IMR-90 (cell line): ENCODE data around the gene SPINT2. TPM values are rescaled to one million over a fixed set of nuclear protein-coding genes. Genes with fewer than 3 reads are reported as not detected.

Source experiments
- ATAC-seq: fragments of 200-7000 bp; cut with Tn5 transposase; 2 replicates; pipeline ENCODE4 v1.9.1; 2020; ENCODE audit warnings: low read depth, mild to moderate bottlenecking, moderate library complexity
- BruUV-seq: library from RNA; stranded (reverse); fragments of 400-500 nt; replicated peaks from 2 replicates; lab custom pipeline; 2021; lab: Mats Ljungman, UMichigan
- CTCF ChIA-PET: fragments of 300-600 bp; formaldehyde crosslinking; extraction: SDS; loops from one replicate; lab custom pipeline; 2021; ENCODE audit warnings: antibody characterized with exemption; lab: Yijun Ruan, JAX
- POLR2A ChIA-PET: fragments of 300-600 bp; sonication (Branson Sonifier 250); formaldehyde crosslinking; loops from one replicate; lab custom pipeline; 2022; ENCODE audit warnings: antibody characterized with exemption; ENCODE audit not compliant: unreplicated experiment; lab: Charles Lee
- DNase-seq: peaks from one replicate; pipeline ENCODE4 v3.0.0; 2013
- H2AFZ ChIP-seq: replicated peaks from 2 replicates; pipeline ENCODE3; 2013; ENCODE audit warnings: low read length, mild to moderate bottlenecking; ENCODE audit not compliant: poor library complexity
- H2AK5ac ChIP-seq: 2 replicates; pipeline ENCODE4 v1.6.1; 2013; ENCODE audit warnings: low read depth, low read length, inconsistent platforms
- H2AK9ac ChIP-seq: replicated peaks from 2 replicates; pipeline ENCODE3; 2013; ENCODE audit warnings: mild to moderate bottlenecking, low read depth, low read length, moderate library complexity; ENCODE audit not compliant: poor library complexity
- H2BK120ac ChIP-seq: 2 replicates; pipeline ENCODE4 v1.6.1; 2013; ENCODE audit warnings: low read depth, low read length, inconsistent platforms
- H2BK15ac ChIP-seq: 3 replicates; pipeline ENCODE4 v1.6.1; 2013; ENCODE audit warnings: low read depth, low read length, inconsistent platforms
- H2BK20ac ChIP-seq: 2 replicates; pipeline ENCODE4 v1.6.1; 2013; ENCODE audit warnings: low read depth, mild to moderate bottlenecking, inconsistent platforms, low read length, moderate library complexity
- H2BK5ac ChIP-seq: 2 replicates; pipeline ENCODE4 v1.6.1; 2013; ENCODE audit warnings: mild to moderate bottlenecking, low read depth, low read length, inconsistent platforms; ENCODE audit not compliant: poor library complexity, severe bottlenecking
- H3K14ac ChIP-seq: replicated peaks from 2 replicates; pipeline ENCODE4 v1.6.1; 2013; ENCODE audit warnings: low read depth, low read length, inconsistent platforms
- H3K18ac ChIP-seq: 2 replicates; pipeline ENCODE4 v1.6.1; 2013; ENCODE audit warnings: low read depth, low read length, control low read depth
- H3K23ac ChIP-seq: 2 replicates; pipeline ENCODE4 v1.6.1; 2013; ENCODE audit warnings: low read depth, low read length, inconsistent platforms
- H3K27ac ChIP-seq: 2 replicates; pipeline ENCODE4 v1.5.1; 2013; ENCODE audit warnings: mild to moderate bottlenecking, control low read depth, low read length; ENCODE audit not compliant: insufficient read depth
- H3K27me3 ChIP-seq: 2 replicates; pipeline ENCODE4 v1.6.1; 2013; ENCODE audit warnings: low read length; ENCODE audit not compliant: control insufficient read depth, insufficient read depth
- H3K36me3 ChIP-seq: 2 replicates; pipeline ENCODE4 v1.6.1; 2013; ENCODE audit warnings: low read length, mixed read lengths; ENCODE audit not compliant: control insufficient read depth, insufficient read depth
- H3K4ac ChIP-seq: 2 replicates; pipeline ENCODE4 v1.6.1; 2013; ENCODE audit warnings: low read depth, low read length, inconsistent platforms
- H3K4me1 ChIP-seq: 2 replicates; pipeline ENCODE4 v1.6.1; 2013; ENCODE audit warnings: low read length, mixed read lengths; ENCODE audit not compliant: control insufficient read depth, insufficient read depth
- H3K4me2 ChIP-seq: 2 replicates; pipeline ENCODE4 v1.6.1; 2013; ENCODE audit warnings: low read depth, mild to moderate bottlenecking, control low read depth, low read length, moderate library complexity
- H3K4me3 ChIP-seq: 2 replicates; pipeline ENCODE4 v1.5.1; 2013; ENCODE audit warnings: low read depth, mild to moderate bottlenecking, control low read depth, low read length, moderate library complexity; ENCODE audit not compliant: insufficient read depth
- H3K56ac ChIP-seq: 2 replicates; pipeline ENCODE4 v1.6.1; 2013; ENCODE audit warnings: low read length, inconsistent platforms; ENCODE audit not compliant: insufficient read depth; ENCODE audit errors: extremely low read depth
- H3K79me1 ChIP-seq, 2 experiments: 2 replicates each; pipeline ENCODE4 v1.6.1; 2013; ENCODE audit warnings: low read length in 2 of 2, inconsistent platforms in 1 of 2, low read depth in 1 of 2
- H3K9ac ChIP-seq: 2 replicates; pipeline ENCODE4 v1.6.1; 2013; ENCODE audit warnings: low read depth, low read length, control low read depth
- H3K9me1 ChIP-seq: 2 replicates; pipeline ENCODE4 v1.6.1; 2013; ENCODE audit warnings: low read length, inconsistent platforms; ENCODE audit not compliant: insufficient read depth
- H3K9me3 ChIP-seq: 2 replicates; pipeline ENCODE4 v1.6.1; 2013; ENCODE audit warnings: low read length; ENCODE audit not compliant: control insufficient read depth, insufficient read depth
- H4K20me1 ChIP-seq: 2 replicates; pipeline ENCODE4 v1.6.1; 2013; ENCODE audit warnings: low read length, inconsistent platforms; ENCODE audit not compliant: insufficient read depth
- H4K5ac ChIP-seq: 2 replicates; pipeline ENCODE4 v1.6.1; 2013; ENCODE audit warnings: mild to moderate bottlenecking, low read depth, low read length, control low read depth
- H4K8ac ChIP-seq, 2 experiments: 2 replicates each; pipeline ENCODE4 v1.6.1; 2013; ENCODE audit warnings: low read depth in 2 of 2, low read length in 2 of 2, control low read depth in 1 of 2, inconsistent platforms in 1 of 2
- H4K91ac ChIP-seq: 2 replicates; pipeline ENCODE4 v1.6.1; 2013; ENCODE audit warnings: low read depth, low read length, inconsistent platforms; ENCODE audit not compliant: insufficient read depth
- BHLHE40 ChIP-seq: fragments of 150-350 bp; IDR thresholded peaks from 2 replicates; pipeline ENCODE4 v1.6.1; 2016; ENCODE audit warnings: mild to moderate bottlenecking, low read depth, low read length
- CEBPB ChIP-seq: IDR thresholded peaks from 2 replicates; pipeline ENCODE4 v1.6.1; 2012; ENCODE audit warnings: low read depth, low read length, improper control_type of control experiment
- FOS ChIP-seq: fragments of 150-350 bp; IDR thresholded peaks from 2 replicates; pipeline ENCODE4 v1.6.1; 2016; ENCODE audit warnings: low read depth, low read length
- MAFK ChIP-seq: IDR thresholded peaks from 2 replicates; pipeline ENCODE4 v1.6.1; 2012; ENCODE audit warnings: low read depth, low read length, improper control_type of control experiment
- NFE2L2 ChIP-seq: fragments of 150-350 bp; IDR thresholded peaks from 2 replicates; pipeline ENCODE4 v1.6.1; 2016; ENCODE audit warnings: low read depth, mild to moderate bottlenecking, low read length
- POLR2A ChIP-seq: IDR thresholded peaks from 2 replicates; pipeline ENCODE4 v1.6.1; 2012; ENCODE audit warnings: mild to moderate bottlenecking, low read depth, low read length
- RFX5 ChIP-seq: IDR thresholded peaks from 2 replicates; pipeline ENCODE4 v1.8.0; 2012; ENCODE audit warnings: low read depth, mild to moderate bottlenecking, low read length, moderate library complexity
- WGBS, 2 experiments: methylation state at CpG; one replicate each; pipeline versions ENCODE4 v1.1.5 to v1.1.7; 2013; ENCODE audit warnings: missing lambda C conversion rate in 2 of 2; ENCODE audit not compliant: insufficient read length in 1 of 2; ENCODE audit errors: extremely low coverage in 2 of 2; 5-methylcytosine and 5-hydroxymethylcytosine counted together
- dilution Hi-C: fragments of 300-500 bp; cut with HindIII; formaldehyde crosslinking; loops from one replicate; pipeline ENCODE4 v1.14.3; 2018; ENCODE audit warnings: low sequenced_read_pairs; ENCODE audit not compliant: unreplicated experiment
- in situ Hi-C: fragments of 300-500 bp; cut with MboI; formaldehyde crosslinking; loops from 3 replicates; pipeline ENCODE4 v1.14.3; 2019; ENCODE audit warnings: low sequenced_read_pairs, inconsistent platforms, mixed read lengths
- intact Hi-C: fragments of 100-400 bp; cut with micrococcal nuclease; formaldehyde crosslinking; loops from 2 replicates; pipeline ENCODE4 v1.10.0; 2022
- polyA plus RNA-seq, 3 experiments: library from polyadenylated mRNA; depleted of rRNA; stranded (reverse); fragments of >200 nt; gene quantifications; 2 replicates each; pipeline ENCODE4 v1.2.3, GENCODE V29; 2012; ENCODE audit warnings: low replicate concordance in 1 of 3
- total RNA-seq: library from RNA; depleted of rRNA; stranded (reverse); fragments of >200 nt; gene quantifications from 2 replicates; pipeline ENCODE4 v1.2.3, GENCODE V29; 2012
- TF ChIP-seq, protein P1 (sequence below): conservative IDR thresholded peaks from 2 replicates; pipeline ENCODE4 v1.5.1; 2012; ENCODE audit warnings: mild to moderate bottlenecking, low read depth, low read length, improper control_type of control experiment
- TF ChIP-seq, protein P2 (sequence below): fragments of 150-350 bp; IDR thresholded peaks from 2 replicates; pipeline ENCODE4 v1.6.1; 2017; ENCODE audit warnings: mild to moderate bottlenecking, antibody characterized with exemption, low read length, low read depth

Gene SPINT2
- total and polyA plus RNA-seq, 2 of the 4 experiments (the other 2 are of a cell fraction) = 0.54 to 1.2 TPM

DNA sequence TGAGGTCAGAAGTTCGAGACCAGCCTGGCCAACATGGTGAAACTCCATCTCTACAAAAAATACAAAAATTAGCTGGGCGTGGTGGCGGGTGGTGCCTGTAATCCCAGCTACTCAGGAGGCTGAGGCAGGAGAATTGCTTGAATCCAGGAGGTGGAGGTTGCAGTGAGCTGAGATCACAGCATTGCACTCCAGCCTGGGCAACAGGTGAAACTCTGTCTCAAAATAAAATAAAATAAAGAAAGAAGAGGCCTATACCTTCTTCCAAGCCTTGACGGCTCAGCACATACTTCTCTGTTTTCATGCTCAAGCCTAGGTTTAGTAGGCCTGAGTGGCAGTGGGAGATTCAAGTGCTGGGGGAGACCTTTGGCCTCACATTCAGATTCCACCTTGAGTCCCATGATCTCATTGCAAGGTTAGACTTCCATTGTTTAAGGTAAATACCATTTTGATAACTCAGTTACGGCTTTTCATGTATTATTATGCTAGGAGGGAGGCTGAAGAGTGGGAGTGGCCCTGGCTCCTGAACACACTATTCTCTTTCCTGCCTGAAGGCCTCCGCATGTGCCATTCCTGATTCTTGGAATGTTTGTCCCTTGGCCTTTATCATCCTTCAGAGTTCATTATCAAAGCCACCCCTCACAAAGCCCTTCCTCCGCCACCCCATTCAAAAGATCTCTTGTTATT, 1.6 kb upstream of the SPINT2 start:
- H3K9ac ChIP-seq = no peak overlapping the region
- H2BK120ac ChIP-seq = no peak overlapping the region
- peak overlapping the region; percentile 51 for H2AFZ ChIP-seq
- no peak overlapping the region for H3K56ac ChIP-seq
- no peak overlapping the region for H4K91ac ChIP-seq
- no peak for TF ChIP-seq CEBPB
- no peak for TF ChIP-seq FOS
- no peak for TF ChIP-seq NFE2L2
- no peak for TF ChIP-seq RFX5
- TF ChIP-seq, protein P1, sequence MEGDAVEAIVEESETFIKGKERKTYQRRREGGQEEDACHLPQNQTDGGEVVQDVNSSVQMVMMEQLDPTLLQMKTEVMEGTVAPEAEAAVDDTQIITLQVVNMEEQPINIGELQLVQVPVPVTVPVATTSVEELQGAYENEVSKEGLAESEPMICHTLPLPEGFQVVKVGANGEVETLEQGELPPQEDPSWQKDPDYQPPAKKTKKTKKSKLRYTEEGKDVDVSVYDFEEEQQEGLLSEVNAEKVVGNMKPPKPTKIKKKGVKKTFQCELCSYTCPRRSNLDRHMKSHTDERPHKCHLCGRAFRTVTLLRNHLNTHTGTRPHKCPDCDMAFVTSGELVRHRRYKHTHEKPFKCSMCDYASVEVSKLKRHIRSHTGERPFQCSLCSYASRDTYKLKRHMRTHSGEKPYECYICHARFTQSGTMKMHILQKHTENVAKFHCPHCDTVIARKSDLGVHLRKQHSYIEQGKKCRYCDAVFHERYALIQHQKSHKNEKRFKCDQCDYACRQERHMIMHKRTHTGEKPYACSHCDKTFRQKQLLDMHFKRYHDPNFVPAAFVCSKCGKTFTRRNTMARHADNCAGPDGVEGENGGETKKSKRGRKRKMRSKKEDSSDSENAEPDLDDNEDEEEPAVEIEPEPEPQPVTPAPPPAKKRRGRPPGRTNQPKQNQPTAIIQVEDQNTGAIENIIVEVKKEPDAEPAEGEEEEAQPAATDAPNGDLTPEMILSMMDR = no peak
- TF ChIP-seq BHLHE40 = no peak
- TF ChIP-seq, protein P2, sequence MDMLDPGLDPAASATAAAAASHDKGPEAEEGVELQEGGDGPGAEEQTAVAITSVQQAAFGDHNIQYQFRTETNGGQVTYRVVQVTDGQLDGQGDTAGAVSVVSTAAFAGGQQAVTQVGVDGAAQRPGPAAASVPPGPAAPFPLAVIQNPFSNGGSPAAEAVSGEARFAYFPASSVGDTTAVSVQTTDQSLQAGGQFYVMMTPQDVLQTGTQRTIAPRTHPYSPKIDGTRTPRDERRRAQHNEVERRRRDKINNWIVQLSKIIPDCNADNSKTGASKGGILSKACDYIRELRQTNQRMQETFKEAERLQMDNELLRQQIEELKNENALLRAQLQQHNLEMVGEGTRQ = no peak
- no peak for TF ChIP-seq MAFK
- no peak for TF ChIP-seq POLR2A
- ChIA-PET CTCF (no interaction called here), POLR2A (no interaction called here)
- intact Hi-C loops = no loop called here
- H3K27ac ChIP-seq = no peak overlapping the region
- peaks cover 12% of the 10 kb centered on the region for H3K9me1 ChIP-seq
- no peak overlapping the region for H2BK5ac ChIP-seq
- H4K20me1 ChIP-seq = no peaks in the 10 kb centered on the region
- H4K5ac ChIP-seq = no peak overlapping the region
- ATAC-seq (no peak), DNase-seq (no peak)
- H3K4me2 ChIP-seq = no peak overlapping the region
- H3K36me3 ChIP-seq = no peaks in the 10 kb centered on the region
- H2BK15ac ChIP-seq = no peak overlapping the region
- no peak overlapping the region for H4K8ac ChIP-seq
- dilution Hi-C loops = no loop called here
- WGBS, 2 experiments = no CpG with 5 or more reads among the region's 7 CpGs
- no peak overlapping the region for H3K4ac ChIP-seq
- H2AK9ac ChIP-seq = peak overlapping the region; percentile 65
- no TSS peak for BruUV-seq
- no peaks in the 10 kb centered on the region for H3K79me1 ChIP-seq
- no peak overlapping the region for H3K18ac ChIP-seq
- no peak overlapping the region; the same call in 1 of the 2 replicates for H3K23ac ChIP-seq
- no peak overlapping the region; the same call in 1 of the 2 replicates for H2AK5ac ChIP-seq
- no peak overlapping the region for H2BK20ac ChIP-seq
- H3K4me1 ChIP-seq = peaks cover 10% of the 10 kb centered on the region
- in situ Hi-C loops = no loop called here
- H3K27me3 ChIP-seq = no peaks in the 10 kb centered on the region; the same call in 1 of the 2 replicates
- no peaks in the 10 kb centered on the region for H3K9me3 ChIP-seq
- H3K14ac ChIP-seq = no peak overlapping the region
- H3K4me3 ChIP-seq = no peak overlapping the region
